ENCODE measurements around the gene WFDC2.

The WFDC2 gene, protein sequence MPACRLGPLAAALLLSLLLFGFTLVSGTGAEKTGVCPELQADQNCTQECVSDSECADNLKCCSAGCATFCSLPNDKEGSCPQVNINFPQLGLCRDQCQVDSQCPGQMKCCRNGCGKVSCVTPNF

DNA sequence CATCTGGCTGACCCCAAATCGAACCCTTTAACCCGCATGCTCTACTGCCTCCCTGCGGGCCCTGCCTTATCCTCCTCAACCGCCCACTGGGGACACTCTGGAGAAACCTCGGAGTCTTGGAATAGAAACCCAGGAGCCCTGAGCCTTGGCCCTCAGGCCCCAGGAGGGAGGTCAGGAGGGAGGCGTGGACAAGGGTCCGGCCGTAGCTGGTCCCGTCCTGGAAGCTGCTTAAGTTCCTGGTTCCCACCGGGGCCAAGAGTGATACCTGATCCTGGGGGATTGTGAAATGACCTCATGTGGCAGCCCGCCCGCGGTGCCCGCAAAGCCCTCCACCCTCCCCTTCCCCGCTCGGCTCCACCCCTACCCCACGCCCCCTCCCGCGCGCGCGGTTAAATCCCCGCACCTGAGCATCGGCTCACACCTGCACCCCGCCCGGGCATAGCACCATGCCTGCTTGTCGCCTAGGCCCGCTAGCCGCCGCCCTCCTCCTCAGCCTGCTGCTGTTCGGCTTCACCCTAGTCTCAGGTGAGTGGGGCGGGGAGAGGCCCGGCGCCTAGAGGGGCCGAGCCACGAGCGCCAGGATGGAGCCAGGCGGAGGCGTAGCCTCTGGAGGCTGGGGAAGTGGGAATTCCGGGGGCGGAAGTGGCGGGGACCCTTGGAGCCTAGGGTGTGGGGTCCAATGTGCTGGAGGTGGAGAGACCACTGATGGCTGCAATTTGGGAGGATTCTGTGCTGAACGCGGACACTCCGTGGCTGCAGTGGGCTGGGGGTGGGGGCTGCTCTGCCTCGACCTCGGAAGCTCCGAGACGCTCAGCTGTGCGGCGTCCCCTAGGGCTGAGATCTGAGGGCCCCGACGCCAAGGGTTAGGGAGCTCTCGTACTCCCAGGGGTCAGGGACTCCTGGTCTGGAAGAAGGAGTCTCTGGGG is at the start of gene WFDC2:
Gene WFDC2 (plus strand): TSS at position 418 of the 926 bp plus-strand sequence. CDS start 29 bp downstream, at position 447.
- peak; percentile 84 for TF ChIP-seq EGR1 (IDR thresholded peaks at IDR 0.05)
- peak; percentile 88 for TF ChIP-seq CEBPB (IDR thresholded peaks at IDR 0.05)
- TF ChIP-seq FOXM1 (IDR thresholded peaks at IDR 0.05; ENCODE audit: borderline replicate concordance, low read depth) = no peak
- no peak for TF ChIP-seq TEAD4 (IDR thresholded peaks at IDR 0.05)
- peak; percentile 38; the same call in 1 of the 2 replicates for TF ChIP-seq RAD21 (IDR thresholded peaks at IDR 0.05; ENCODE audit: low read depth)
- no peak; the same call in 1 of the 2 replicates for TF ChIP-seq TAF1 (IDR thresholded peaks at IDR 0.05; ENCODE audit: low read depth)
- TF ChIP-seq, protein P1, sequence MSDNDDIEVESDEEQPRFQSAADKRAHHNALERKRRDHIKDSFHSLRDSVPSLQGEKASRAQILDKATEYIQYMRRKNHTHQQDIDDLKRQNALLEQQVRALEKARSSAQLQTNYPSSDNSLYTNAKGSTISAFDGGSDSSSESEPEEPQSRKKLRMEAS (IDR thresholded peaks at IDR 0.05) = peak; percentile 7; the same call in 1 of the 2 replicates
- TF ChIP-seq NFIC (IDR thresholded peaks at IDR 0.05) = peak; percentile 51
- peak; percentile 66 for TF ChIP-seq EP300 (IDR thresholded peaks at IDR 0.05; ENCODE audit: borderline replicate concordance)
- TF ChIP-seq TCF12 (IDR thresholded peaks at IDR 0.05; ENCODE audit: low read depth) = peak; percentile 57; the same call in 1 of the 2 replicates
- TF ChIP-seq, protein P2, sequence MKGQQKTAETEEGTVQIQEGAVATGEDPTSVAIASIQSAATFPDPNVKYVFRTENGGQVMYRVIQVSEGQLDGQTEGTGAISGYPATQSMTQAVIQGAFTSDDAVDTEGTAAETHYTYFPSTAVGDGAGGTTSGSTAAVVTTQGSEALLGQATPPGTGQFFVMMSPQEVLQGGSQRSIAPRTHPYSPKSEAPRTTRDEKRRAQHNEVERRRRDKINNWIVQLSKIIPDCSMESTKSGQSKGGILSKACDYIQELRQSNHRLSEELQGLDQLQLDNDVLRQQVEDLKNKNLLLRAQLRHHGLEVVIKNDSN (IDR thresholded peaks at IDR 0.05) = no peak
- TF ChIP-seq YY1 (IDR thresholded peaks at IDR 0.05; ENCODE audit: low read depth) = 0 out of 2 replicates have a peak, but pooled peaks have one; percentile 18
- TF ChIP-seq, protein P3, sequence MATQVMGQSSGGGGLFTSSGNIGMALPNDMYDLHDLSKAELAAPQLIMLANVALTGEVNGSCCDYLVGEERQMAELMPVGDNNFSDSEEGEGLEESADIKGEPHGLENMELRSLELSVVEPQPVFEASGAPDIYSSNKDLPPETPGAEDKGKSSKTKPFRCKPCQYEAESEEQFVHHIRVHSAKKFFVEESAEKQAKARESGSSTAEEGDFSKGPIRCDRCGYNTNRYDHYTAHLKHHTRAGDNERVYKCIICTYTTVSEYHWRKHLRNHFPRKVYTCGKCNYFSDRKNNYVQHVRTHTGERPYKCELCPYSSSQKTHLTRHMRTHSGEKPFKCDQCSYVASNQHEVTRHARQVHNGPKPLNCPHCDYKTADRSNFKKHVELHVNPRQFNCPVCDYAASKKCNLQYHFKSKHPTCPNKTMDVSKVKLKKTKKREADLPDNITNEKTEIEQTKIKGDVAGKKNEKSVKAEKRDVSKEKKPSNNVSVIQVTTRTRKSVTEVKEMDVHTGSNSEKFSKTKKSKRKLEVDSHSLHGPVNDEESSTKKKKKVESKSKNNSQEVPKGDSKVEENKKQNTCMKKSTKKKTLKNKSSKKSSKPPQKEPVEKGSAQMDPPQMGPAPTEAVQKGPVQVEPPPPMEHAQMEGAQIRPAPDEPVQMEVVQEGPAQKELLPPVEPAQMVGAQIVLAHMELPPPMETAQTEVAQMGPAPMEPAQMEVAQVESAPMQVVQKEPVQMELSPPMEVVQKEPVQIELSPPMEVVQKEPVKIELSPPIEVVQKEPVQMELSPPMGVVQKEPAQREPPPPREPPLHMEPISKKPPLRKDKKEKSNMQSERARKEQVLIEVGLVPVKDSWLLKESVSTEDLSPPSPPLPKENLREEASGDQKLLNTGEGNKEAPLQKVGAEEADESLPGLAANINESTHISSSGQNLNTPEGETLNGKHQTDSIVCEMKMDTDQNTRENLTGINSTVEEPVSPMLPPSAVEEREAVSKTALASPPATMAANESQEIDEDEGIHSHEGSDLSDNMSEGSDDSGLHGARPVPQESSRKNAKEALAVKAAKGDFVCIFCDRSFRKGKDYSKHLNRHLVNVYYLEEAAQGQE (IDR thresholded peaks at IDR 0.05; ENCODE audit: low read depth) = no peak
- TF ChIP-seq CREB1 (IDR thresholded peaks at IDR 0.05; ENCODE audit: low read depth) = no peak
- TF ChIP-seq ZBTB7A (IDR thresholded peaks at IDR 0.05; ENCODE audit: low read depth) = peak; percentile 18

DNA sequence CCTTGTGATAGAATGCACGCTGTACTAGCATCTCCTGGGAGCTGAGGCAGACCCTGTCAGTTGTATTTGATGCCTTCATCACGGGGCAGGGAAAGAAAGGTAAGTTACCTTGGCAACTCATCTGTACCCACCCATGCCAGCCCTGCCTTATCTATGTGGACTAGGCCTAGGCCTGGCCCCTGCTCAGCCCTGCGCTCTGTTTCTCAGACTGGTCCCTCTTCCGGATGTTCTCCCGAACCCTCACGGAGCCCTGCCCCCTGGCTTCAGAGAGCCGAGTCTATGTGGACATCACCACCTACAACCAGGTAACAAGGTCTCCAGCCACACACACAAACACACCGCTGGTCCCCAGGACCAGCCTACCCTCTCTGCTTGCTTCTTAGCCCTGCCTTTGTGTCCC is 49.4 kb upstream of the WFDC2 start:
- no peak for TF ChIP-seq FOXM1 (IDR thresholded peaks at IDR 0.05; ENCODE audit: borderline replicate concordance, low read depth)
- TF ChIP-seq EGR1 (IDR thresholded peaks at IDR 0.05) = no peak
- TF ChIP-seq RAD21 (IDR thresholded peaks at IDR 0.05; ENCODE audit: low read depth) = no peak
- TF ChIP-seq, protein P1 (IDR thresholded peaks at IDR 0.05) = no peak
- no peak for TF ChIP-seq CREB1 (IDR thresholded peaks at IDR 0.05; ENCODE audit: low read depth)
- TF ChIP-seq ZBTB7A (IDR thresholded peaks at IDR 0.05; ENCODE audit: low read depth) = no peak
- no peak for TF ChIP-seq EP300 (IDR thresholded peaks at IDR 0.05; ENCODE audit: borderline replicate concordance)
- no peak for TF ChIP-seq YY1 (IDR thresholded peaks at IDR 0.05; ENCODE audit: low read depth)
- TF ChIP-seq CEBPB (IDR thresholded peaks at IDR 0.05) = no peak
- no peak for TF ChIP-seq TAF1 (IDR thresholded peaks at IDR 0.05; ENCODE audit: low read depth)

DNA sequence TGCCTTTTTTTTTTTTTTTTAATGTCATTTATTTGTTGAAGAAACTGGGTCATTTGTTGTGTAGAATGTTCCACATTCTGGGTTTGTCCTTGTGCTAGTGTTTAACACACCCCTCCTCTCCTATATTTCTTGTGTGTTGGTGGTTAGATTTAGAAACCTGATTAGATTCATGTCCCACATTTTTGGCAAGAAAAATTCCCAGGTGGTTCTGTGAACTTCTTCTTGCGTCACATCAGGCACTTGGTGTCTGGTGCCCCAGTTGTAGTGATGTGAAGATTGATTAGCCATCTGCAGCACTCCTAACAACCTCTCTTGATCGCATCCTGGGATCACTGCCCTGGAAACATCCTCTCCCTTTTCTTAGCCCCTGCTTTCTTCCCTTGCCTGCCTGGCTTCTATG is 45.9 kb upstream of the WFDC2 start:
- TF ChIP-seq TEAD4 (IDR thresholded peaks at IDR 0.05) (no peak), TAF1 (IDR thresholded peaks at IDR 0.05; ENCODE audit: low read depth) (no peak), FOXM1 (IDR thresholded peaks at IDR 0.05; ENCODE audit: borderline replicate concordance, low read depth) (no peak), YY1 (IDR thresholded peaks at IDR 0.05; ENCODE audit: low read depth) (no peak), EGR1 (IDR thresholded peaks at IDR 0.05) (no peak), EP300 (IDR thresholded peaks at IDR 0.05; ENCODE audit: borderline replicate concordance) (no peak), TCF12 (IDR thresholded peaks at IDR 0.05; ENCODE audit: low read depth) (no peak), ZBTB7A (IDR thresholded peaks at IDR 0.05; ENCODE audit: low read depth) (no peak), NFIC (IDR thresholded peaks at IDR 0.05) (no peak), CREB1 (IDR thresholded peaks at IDR 0.05; ENCODE audit: low read depth) (no peak)
- TF ChIP-seq, protein P3 (IDR thresholded peaks at IDR 0.05; ENCODE audit: low read depth) = no peak
- TF ChIP-seq, protein P2 (IDR thresholded peaks at IDR 0.05) = no peak
- TF ChIP-seq, protein P1 (IDR thresholded peaks at IDR 0.05) = no peak

DNA sequence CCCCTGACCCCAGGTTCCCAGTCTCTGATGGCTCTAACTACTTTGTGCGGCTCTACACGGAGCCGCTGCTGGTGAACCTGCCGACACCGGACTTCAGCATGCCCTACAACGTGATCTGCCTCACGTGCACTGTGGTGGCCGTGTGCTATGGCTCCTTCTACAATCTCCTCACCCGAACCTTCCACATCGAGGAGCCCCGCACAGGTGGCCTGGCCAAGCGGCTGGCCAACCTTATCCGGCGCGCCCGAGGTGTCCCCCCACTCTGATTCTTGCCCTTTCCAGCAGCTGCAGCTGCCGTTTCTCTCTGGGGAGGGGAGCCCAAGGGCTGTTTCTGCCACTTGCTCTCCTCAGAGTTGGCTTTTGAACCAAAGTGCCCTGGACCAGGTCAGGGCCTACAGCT is 44.0 kb upstream of the WFDC2 start:
- TF ChIP-seq TCF12 (IDR thresholded peaks at IDR 0.05; ENCODE audit: low read depth) (no peak), TAF1 (IDR thresholded peaks at IDR 0.05; ENCODE audit: low read depth) (no peak), RAD21 (IDR thresholded peaks at IDR 0.05; ENCODE audit: low read depth) (no peak), CEBPB (IDR thresholded peaks at IDR 0.05) (no peak)
- TF ChIP-seq, protein P2 (IDR thresholded peaks at IDR 0.05) = no peak
